K562 (cell line): ENCODE measurements around the gene YTHDF1. TPM values are rescaled to one million over a fixed set of nuclear protein-coding genes. Genes with fewer than 3 reads are reported as not detected.

Experiments used
- ATAC-seq: fragments of 200-7000 bp; cut with Tn5 transposase; 3 replicates; pipeline ENCODE4 v1.9.1; 2020; ENCODE audit warnings: moderate library complexity
- BruUV-seq: library from RNA; stranded (reverse); fragments of 400-500 nt; replicated peaks from 2 replicates; lab custom pipeline; 2021; lab: Mats Ljungman, UMichigan
- CTCF ChIA-PET: fragments of 300-600 bp; formaldehyde crosslinking; extraction: SDS; loops from one replicate; lab custom pipeline; 2021; ENCODE audit warnings: low intra/inter-chr PET ratio; lab: Yijun Ruan, JAX
- POLR2A ChIA-PET: fragments of 300-600, 350-650 bp; sonication (Branson Sonifier 250); formaldehyde crosslinking; extraction: SDS; loops from one replicate; lab custom pipeline; 2021; ENCODE audit warnings: antibody characterized with exemption, inconsistent platforms; lab: Yijun Ruan, JAX
- DNase-seq, 4 experiments: peaks; one replicate each; pipeline versions ENCODE4 v3.0.0 to v3.0.0-alpha.2; 2011 to 2018; ENCODE audit warnings: low spot score in 3 of 4, mixed read lengths in 3 of 4; ENCODE audit errors: extremely low read depth in 1 of 4
- FAIRE-seq: peaks from 2 replicates; lab custom pipeline; 2011; peaks lifted over from hg19 to GRCh38; lab: Jason Lieb, UNC
- H2AFZ ChIP-seq: 2 replicates; pipeline ENCODE4 v1.6.0; 2011; ENCODE audit warnings: low read depth, low read length, control low read depth, inconsistent platforms
- H3K27ac ChIP-seq: fragments of 200-600 bp; 3 replicates; pipeline ENCODE4 v1.8.0; 2011; ENCODE audit warnings: low read depth, mild to moderate bottlenecking, control low read depth, inconsistent platforms, low read length, moderate library complexity, mixed read lengths; ENCODE audit errors: extremely low read depth
- H3K27me3 ChIP-seq, 2 experiments: fragments of 300-600 bp in 1 of 2; 2 replicates in 1 of 2; 3 replicates in 1 of 2; pipeline versions ENCODE4 v1.6.0 to v1.8.0; 2011; ENCODE audit warnings: inconsistent platforms in 2 of 2, low read length in 2 of 2, mild to moderate bottlenecking in 1 of 2, mixed read lengths in 1 of 2, moderate library complexity in 1 of 2; ENCODE audit not compliant: control insufficient read depth in 2 of 2, insufficient read depth in 2 of 2
- H3K36me3 ChIP-seq: fragments of 300-600 bp; 3 replicates; pipeline ENCODE4 v1.8.0; 2011; ENCODE audit warnings: mild to moderate bottlenecking, low read length, inconsistent platforms; ENCODE audit not compliant: control insufficient read depth, insufficient read depth
- H3K4me1 ChIP-seq, 2 experiments: fragments of 200-600 bp in 1 of 2; replicated peaks in 1 of 2; 2 replicates in 1 of 2; 3 replicates in 1 of 2; pipeline versions ENCODE4 v1.5.1 to v1.8.0; 2011; ENCODE audit warnings: inconsistent platforms in 2 of 2, low read length in 2 of 2, mild to moderate bottlenecking in 1 of 2, mixed read lengths in 1 of 2, moderate library complexity in 1 of 2; ENCODE audit not compliant: control insufficient read depth in 2 of 2, insufficient read depth in 2 of 2
- H3K4me2 ChIP-seq: 2 replicates; pipeline ENCODE4 v1.6.1; 2011; ENCODE audit warnings: low read length, control low read depth, inconsistent platforms, mixed read lengths; ENCODE audit not compliant: insufficient read depth
- H3K4me3 ChIP-seq: fragments of 200-600 bp; sonication (generic), shearing (Covaris generic); 2 replicates; pipeline ENCODE4 v1.5.1; 2016; ENCODE audit warnings: control low read depth, inconsistent platforms
- H3K79me2 ChIP-seq: fragments of 200-600 bp; 3 replicates; pipeline ENCODE4 v1.8.0; 2011; ENCODE audit warnings: low read length, inconsistent platforms; ENCODE audit not compliant: control insufficient read depth, insufficient read depth
- H3K9ac ChIP-seq, 2 experiments: 2 replicates each; pipeline versions ENCODE4 v1.6.0 to v1.6.1; 2011; ENCODE audit warnings: low read depth in 2 of 2, low read length in 2 of 2, control low read depth in 1 of 2, inconsistent platforms in 1 of 2, mild to moderate bottlenecking in 1 of 2, mixed read lengths in 1 of 2; ENCODE audit not compliant: insufficient read depth in 1 of 2
- H3K9me1 ChIP-seq: one replicate; pipeline ENCODE4 v1.6.0; 2011; ENCODE audit warnings: inconsistent platforms, mild to moderate bottlenecking, low read length, moderate library complexity; ENCODE audit not compliant: control insufficient read depth, insufficient read depth
- H3K9me3 ChIP-seq: replicated peaks from 2 replicates; pipeline ENCODE4 v1.5.1; 2011; ENCODE audit warnings: low read depth, low read length, inconsistent platforms; ENCODE audit not compliant: control insufficient read depth, insufficient read depth
- H4K20me1 ChIP-seq: replicated peaks from 2 replicates; pipeline ENCODE4 v1.6.1; 2011; ENCODE audit warnings: low read length, inconsistent platforms, mixed read lengths; ENCODE audit not compliant: control insufficient read depth, insufficient read depth
- FOXJ2 ChIP-seq: fragments of 200-800 bp; sonication (Bioruptor generic); IDR thresholded peaks from 2 replicates; pipeline ENCODE4 v1.6.1; 2016; ENCODE audit warnings: missing genetic modification characterization, missing compliant biosample characterization
- MCM2 ChIP-seq: fragments of 450-650 bp; IDR thresholded peaks from 2 replicates; pipeline ENCODE4 v1.6.1; 2017; ENCODE audit warnings: low read depth, mild to moderate bottlenecking
- PHF21A ChIP-seq: fragments of 450-650 bp; IDR thresholded peaks from 2 replicates; pipeline ENCODE4 v1.6.1; 2017; ENCODE audit warnings: low read depth, borderline replicate concordance
- ZBED1 ChIP-seq: IDR thresholded peaks from 2 replicates; pipeline ENCODE4 v1.6.1; 2014
- ZBTB11 ChIP-seq, 3 experiments: fragments of 200-800 bp in 1 of 3; fragments of 250-450 bp in 1 of 3; fragments of 450-650 bp in 1 of 3; sonication (Bioruptor Pico) in 1 of 3; sonication (Bioruptor generic) in 1 of 3; formaldehyde crosslinking in 1 of 3; IDR thresholded peaks; 2 replicates each; pipeline versions ENCODE4 v1.6.1 to v1.8.0; 2016 to 2022; ENCODE audit warnings: mild to moderate bottlenecking in 2 of 3, missing genetic modification characterization in 2 of 3, missing compliant biosample characterization in 1 of 3, moderate library complexity in 1 of 3
- ZNF133 ChIP-seq: fragments of 250-450 bp; sonication (Bioruptor Pico); IDR thresholded peaks from 2 replicates; pipeline ENCODE4 v1.4.0; 2020; ENCODE audit warnings: mild to moderate bottlenecking
- ZNF274 ChIP-seq: IDR thresholded peaks from 2 replicates; pipeline ENCODE4 v1.6.1; 2011; ENCODE audit warnings: low read depth, mild to moderate bottlenecking, low read length, moderate library complexity, borderline replicate concordance
- ZNF316 ChIP-seq: fragments of 450-650 bp; IDR thresholded peaks from 2 replicates; pipeline ENCODE4 v1.6.1; 2016
- ZNF780A ChIP-seq: fragments of 250-450 bp; sonication (Bioruptor Pico); IDR thresholded peaks from 2 replicates; pipeline ENCODE4 v1.5.0; 2021; ENCODE audit warnings: mild to moderate bottlenecking
- ZNF785 ChIP-seq: fragments of 250-450 bp; sonication (Bioruptor Pico); IDR thresholded peaks from 2 replicates; pipeline ENCODE4 v1.4.0; 2020; ENCODE audit warnings: mild to moderate bottlenecking
- WGBS: fragments of 100-300 bp; shearing (Covaris generic); methylation state at CpG from one replicate; pipeline ENCODE4 v1.1.6; 2016; ENCODE audit warnings: low coverage, mixed read lengths; ENCODE audit not compliant: insufficient coverage; ENCODE audit errors: missing lambda C conversion rate; 5-methylcytosine and 5-hydroxymethylcytosine counted together
- in situ Hi-C: fragments of 300-500 bp; cut with MboI; formaldehyde crosslinking; loops from 4 replicates; pipeline ENCODE4 v1.15.0; 2018; ENCODE audit warnings: inconsistent platforms, mixed read lengths
- intact Hi-C: fragments of 100-400 bp; cut with micrococcal nuclease; formaldehyde crosslinking; loops from 2 replicates; pipeline ENCODE4 v1.14.2; 2022
- polyA plus RNA-seq, 8 experiments: library from polyadenylated mRNA; depleted of rRNA in 4 of 8; stranded (reverse) in 5 of 8; unstranded in 3 of 8; fragments of >200 nt; fragmentation: Nextera tagmentation in 2 of 8; fragmentation: Illumina TruSeq in 1 of 8; extraction: Ambion mirVana in 2 of 8; extraction: Trizol in 1 of 8; gene quantifications; 2 replicates each; pipeline versions ENCODE4 v1.2.1 to v1.2.3, GENCODE V29; 2011 to 2014; ENCODE audit warnings: inconsistent platforms in 1 of 8, missing spikeins in 1 of 8
- total RNA-seq, 7 experiments: library from RNA; depleted of rRNA in 6 of 7; stranded (reverse); fragments of >200 nt in 6 of 7; fragmentation: Illumina TruSeq in 2 of 7; extraction: Trizol in 2 of 7; gene quantifications; 2 replicates each; pipeline versions ENCODE4 v1.2.1 to v1.2.3, GENCODE V29; 2011 to 2021; ENCODE audit warnings: low replicate concordance in 1 of 7

YTHDF1 gene
- total and polyA plus RNA-seq, 9 of the 15 experiments (the other 6 are each of a cell fraction or from before 2014, with no cell fraction given) = 10.1 to 42.4 (median 27.8) TPM

- TF ChIP-seq ZBTB11 (CRISPR knock-in tag; IDR thresholded peaks at IDR 0.05) = no peak
Measured at GRCh38 chr20:63178446-63178820, 37.5 kb downstream of the YTHDF1 start (continued).

GRCh38 chr20:63177785-63178445, 38.0 kb downstream of the YTHDF1 start:
- in situ Hi-C loops = no loop called here
- H3K36me3 ChIP-seq = no peaks in the 10 kb centered on the region
- no peak overlapping the region for H3K27ac ChIP-seq
- H3K27me3 ChIP-seq = peaks cover 2 to 33% of the 10 kb centered on the region in 2 experiments; a peak in 3 of 5 replicates
- H2AFZ ChIP-seq = no peak overlapping the region
- H3K79me2 ChIP-seq = no peaks in the 10 kb centered on the region
- DNase-seq (no peak), ATAC-seq (no peak), FAIRE-seq (no peak)
- no peaks in the 10 kb centered on the region for H3K9me1 ChIP-seq
- peaks cover 0 to 49% of the 10 kb centered on the region in 2 experiments; a peak in 2 of 5 replicates for H3K4me1 ChIP-seq
- TF ChIP-seq ZNF133 (CRISPR knock-in tag) (no peak), MCM2 (no peak), ZNF316 (no peak), PHF21A (no peak), ZNF274 (no peak), ZBED1 (no peak), ZNF780A (CRISPR knock-in tag) (no peak), ZNF785 (CRISPR knock-in tag) (no peak), FOXJ2 (tag) (no peak)
- no peak overlapping the region for H3K4me3 ChIP-seq
- H4K20me1 ChIP-seq = peaks cover 4% of the 10 kb centered on the region; the same call in 1 of the 2 replicates
- no peaks in the 10 kb centered on the region for H3K9me3 ChIP-seq
- POLR2A ChIA-PET = interaction anchor here (0.6 kb wide), 1 partner anchor 116 kb away, joined by 3 read pairs; no protein-coding TSS in a partner anchor
- no peak overlapping the region for H3K4me2 ChIP-seq
- intact Hi-C loops = no loop called here
- no TSS peak for BruUV-seq
- CTCF ChIA-PET = no interaction called here
- no peak overlapping the region for H3K9ac ChIP-seq
- 85% methylated on average over 19 of the region's 90 CpGs for WGBS
